Amygdala (tissue), 56 donors: Measurements from ENCODE around the gene GFPT1.
"Not testable (repeated sequence)": the region's sequence is repeated elsewhere in the genome, so short reads cannot be mapped to it uniquely, and the experiment has no call there.

ENCODE experiments used
- DNase-seq, 56 donors: peaks; one replicate each; lab custom pipeline; 2025; lab: John Stamatoyannopoulos, UW

GFPT1 gene

DNA sequence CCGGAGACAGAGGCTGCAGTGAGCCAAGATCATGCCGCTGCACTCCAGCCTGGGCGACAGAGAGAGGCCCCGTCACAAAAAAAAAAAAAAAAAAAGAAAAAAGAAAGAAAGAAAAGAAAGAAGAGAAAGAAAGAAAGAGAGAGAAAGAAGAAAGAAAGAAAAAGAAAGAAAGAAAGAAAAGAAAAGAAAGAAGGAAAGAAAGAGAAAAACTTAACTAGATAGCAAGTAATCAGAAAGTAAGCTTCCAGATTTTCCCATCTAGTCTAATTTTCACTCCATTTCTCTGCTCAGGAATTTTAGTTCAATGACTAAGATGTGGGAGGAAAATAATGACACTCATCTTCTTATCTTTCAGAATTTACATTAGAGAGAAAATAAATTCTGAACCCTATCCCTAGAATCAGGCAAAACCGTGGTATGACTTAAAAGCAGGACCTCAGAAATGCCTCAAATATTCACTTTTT is 2.4 kb downstream of the GFPT1 start:
- DNase-seq: no peak

DNA sequence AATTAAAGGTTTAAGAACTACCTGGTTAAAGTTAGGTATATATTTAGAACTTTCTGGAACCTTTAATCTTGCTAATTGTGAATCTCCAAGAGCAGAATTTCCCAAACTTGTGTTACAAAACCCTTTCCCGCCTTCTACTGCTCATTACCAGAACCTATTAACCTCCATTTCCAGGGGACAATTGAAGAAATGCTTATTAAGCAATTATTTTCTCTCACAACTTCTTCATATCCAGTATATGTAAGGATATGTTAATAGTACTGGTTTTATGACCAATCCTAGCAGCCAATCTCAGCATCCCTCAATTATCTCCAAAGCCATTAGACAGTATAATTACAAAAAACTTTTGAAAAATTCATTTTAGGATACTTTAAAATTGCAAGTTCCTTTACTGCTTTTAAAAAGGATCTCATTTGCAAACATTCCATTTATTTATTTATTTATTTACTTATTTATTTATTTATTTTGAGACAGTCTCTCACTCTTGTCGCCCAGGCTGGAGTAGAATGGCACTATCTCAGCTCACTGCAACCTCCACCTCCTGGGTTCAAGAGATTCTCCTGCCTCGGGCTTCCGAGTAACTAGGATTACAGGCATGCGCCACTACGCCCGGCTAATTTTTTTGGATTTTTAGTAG is 3.7 kb downstream of the GFPT1 start:
- DNase-seq: no peak

GRCh38 chr2:69382547-69382946 is 4.5 kb downstream of the GFPT1 start:
- DNase-seq: no peak

DNA sequence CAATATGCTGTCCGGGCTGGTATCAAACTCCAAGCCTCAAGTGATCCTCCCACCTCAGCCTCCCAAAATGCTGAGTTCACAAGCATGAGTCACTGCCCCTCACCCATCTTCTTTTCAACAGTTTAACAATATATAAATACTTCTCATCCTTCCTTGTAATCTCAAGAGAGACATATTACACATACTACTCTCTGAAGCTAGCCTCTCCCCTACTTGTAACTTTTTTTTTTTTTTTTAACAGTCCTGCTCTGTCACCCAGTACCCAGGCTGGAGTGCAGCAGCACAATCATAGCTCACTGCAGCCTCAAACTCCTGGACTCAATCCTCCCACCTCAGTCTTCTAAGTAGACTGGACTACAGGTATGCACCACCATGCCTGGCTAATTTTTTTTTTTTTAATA is 5.7 kb downstream of the GFPT1 start:
- no peak for DNase-seq

DNA sequence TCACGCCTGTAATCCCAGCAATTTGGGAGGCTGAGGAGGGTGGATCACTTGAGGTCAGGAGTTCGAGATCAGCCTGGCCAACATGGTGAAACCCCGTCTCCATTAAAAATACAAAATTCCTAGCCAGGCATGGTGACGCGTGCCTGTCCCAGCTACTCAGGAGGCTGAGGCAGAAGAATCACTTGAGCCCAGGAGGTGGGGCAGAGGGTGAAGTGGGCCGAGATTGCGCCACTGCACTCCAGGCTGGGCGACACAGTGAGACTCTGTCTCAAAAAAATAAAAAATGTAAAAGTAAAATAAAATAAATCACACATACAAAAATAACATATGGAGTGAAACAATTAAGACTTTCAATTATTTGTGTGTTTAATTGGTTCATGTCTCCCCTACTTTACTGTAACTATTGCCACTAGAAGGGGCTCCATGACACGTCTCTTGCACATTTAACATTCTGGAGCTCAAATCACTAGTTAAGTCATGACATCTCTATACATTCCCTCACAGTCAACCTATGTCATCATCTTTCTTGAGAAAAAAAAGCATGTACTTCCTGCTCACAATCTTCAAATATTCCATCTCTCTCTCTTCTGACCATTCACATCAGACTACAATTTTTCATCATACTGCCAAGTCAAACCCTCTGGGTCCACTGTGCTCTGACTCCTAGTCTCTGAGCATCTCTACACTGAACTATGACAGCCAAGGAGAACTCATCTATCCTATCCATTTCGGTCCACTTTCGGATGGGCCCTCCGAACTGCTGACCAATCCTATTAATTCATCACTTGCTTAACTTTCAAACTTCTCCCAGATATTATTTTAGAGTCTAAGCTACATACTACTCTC is 6.7 kb downstream of the GFPT1 start:
- DNase-seq: no peak

GRCh38 chr2:69376403-69376802 is 10.6 kb downstream of the GFPT1 start:
- no peak for DNase-seq

- peak in 2 of 56 donors; percentile 8 to 19 for DNase-seq
Measured at GRCh38 chr2:69375494-69376353, 11.3 kb downstream of the GFPT1 start.

DNA sequence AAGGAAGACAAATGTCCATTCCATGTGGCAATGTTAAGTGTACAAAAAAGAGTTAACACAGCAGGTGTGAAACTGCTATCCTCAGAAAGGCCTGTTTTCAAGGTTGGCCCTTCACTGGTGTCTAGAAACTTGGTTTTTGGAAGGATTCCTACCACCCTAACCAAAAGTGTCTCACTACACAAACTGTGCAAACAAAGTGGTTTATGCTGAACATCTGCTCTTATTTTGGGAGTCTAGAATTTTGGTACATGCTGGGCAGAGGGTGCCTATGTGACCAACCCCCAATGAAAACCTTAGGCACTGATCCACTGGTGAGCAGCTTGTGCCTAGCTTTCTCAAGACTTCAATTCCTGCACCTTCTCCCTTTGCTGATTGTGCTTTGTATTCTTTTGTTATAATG is 14.3 kb downstream of the GFPT1 start:
- no peak for DNase-seq

DNA sequence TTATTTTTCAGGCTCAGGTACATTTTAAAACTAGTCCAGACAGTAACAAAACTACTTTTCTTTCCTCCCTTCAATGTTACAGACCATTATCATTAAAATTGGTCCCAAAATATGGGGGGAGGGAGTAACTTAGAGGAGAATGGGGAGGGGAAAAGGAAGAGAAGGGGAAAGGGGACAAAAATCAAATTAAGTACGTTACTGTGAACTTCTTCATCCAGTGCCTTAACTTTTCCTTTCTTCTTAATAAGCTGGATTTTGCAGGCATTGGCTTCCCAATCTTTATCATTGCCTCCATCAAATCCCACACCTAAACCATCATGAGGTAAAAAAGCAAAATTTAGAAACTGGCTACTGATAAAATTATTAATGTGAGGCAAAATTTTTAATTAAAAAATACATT is 17.2 kb downstream of the GFPT1 start:
- DNase-seq: no peak

- DNase-seq: no peak
Measured at GRCh38 chr2:69368588-69368987, 18.4 kb downstream of the GFPT1 start.

- DNase-seq: no peak
Measured at GRCh38 chr2:69359371-69359770, 27.7 kb downstream of the GFPT1 start.

- DNase-seq: no peak
Measured at GRCh38 chr2:69358914-69359313, 28.1 kb downstream of the GFPT1 start.

- no peak for DNase-seq
Measured at GRCh38 chr2:69356471-69356870, 30.6 kb downstream of the GFPT1 start.

- not testable (repeated sequence) for DNase-seq
Measured at GRCh38 chr2:69354976-69355375, 32.1 kb downstream of the GFPT1 start.

DNA sequence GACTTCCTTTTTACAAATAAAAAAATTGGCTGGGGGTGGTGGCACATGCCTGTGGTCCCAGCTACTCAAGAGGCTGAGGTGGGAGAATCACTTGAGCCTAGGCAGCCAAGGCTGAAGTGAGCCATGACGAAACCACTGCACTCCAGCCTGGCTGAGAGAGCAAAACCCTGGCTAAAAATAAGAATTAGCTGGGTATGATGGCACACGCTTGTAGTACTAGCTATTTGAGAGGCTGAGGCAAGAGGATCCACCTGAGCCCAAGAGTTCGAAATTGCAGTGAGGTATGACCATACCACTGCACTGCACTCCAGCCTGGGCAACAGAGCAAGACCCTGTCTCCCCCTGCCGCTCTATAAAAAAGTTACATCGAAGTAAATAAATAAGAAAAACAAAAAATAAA is 33.7 kb downstream of the GFPT1 start:
- no peak for DNase-seq

- no peak for DNase-seq
Measured at GRCh38 chr2:69348781-69349180, 38.2 kb downstream of the GFPT1 start.

DNA sequence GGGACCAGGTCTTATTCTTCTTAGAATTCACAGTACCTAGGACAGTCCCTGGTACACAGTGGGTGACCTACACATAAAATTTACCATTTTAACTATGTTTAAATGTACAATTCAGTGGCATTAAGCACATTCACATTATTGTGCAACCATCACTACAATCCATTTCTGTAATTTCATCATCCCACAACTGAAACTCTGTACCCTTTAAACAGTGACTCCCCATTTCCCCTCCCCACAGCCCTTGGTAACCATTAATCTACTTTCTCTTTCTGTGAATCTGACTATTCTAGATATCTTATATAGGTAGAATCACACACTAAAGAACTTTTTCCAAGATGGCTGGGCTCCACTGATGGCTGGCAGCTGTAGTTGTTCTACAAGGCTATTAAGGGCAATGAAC is 41.6 kb downstream of the GFPT1 start:
- DNase-seq: no peak

GRCh38 chr2:69344305-69344704 is 42.7 kb downstream of the GFPT1 start:
- no peak for DNase-seq

GRCh38 chr2:69340101-69340775 is 46.8 kb downstream of the GFPT1 start:
- DNase-seq: no peak

GRCh38 chr2:69335311-69335710 is 51.7 kb downstream of the GFPT1 start:
- no peak for DNase-seq

- no peak for DNase-seq
Measured at GRCh38 chr2:69333352-69333751, 53.7 kb downstream of the GFPT1 start.
